OCI-LY1 (cell line): ENCODE measurements around the gene GRHL1.
"Not testable (repeated sequence)": the region's sequence is repeated elsewhere in the genome, so short reads cannot be mapped to it uniquely, and the experiment has no call there.

ENCODE experiments used
- H2AFZ ChIP-seq: fragments of 200-600 bp; sonication (generic), shearing (Covaris generic); 2 replicates; pipeline ENCODE4 v1.6.0; 2014; ENCODE audit warnings: antibody characterized with exemption, mild to moderate bottlenecking, low read length
- H3F3A ChIP-seq: fragments of 200-600 bp; sonication (generic), shearing (Covaris generic); 2 replicates; pipeline ENCODE4 v1.6.0; 2014; ENCODE audit warnings: mild to moderate bottlenecking, antibody characterized with exemption, low read length, moderate library complexity; ENCODE audit not compliant: insufficient read depth
- H3K27ac ChIP-seq: fragments of 200-600 bp; sonication (generic); 2 replicates; pipeline ENCODE4 v1.5.1; 2014; ENCODE audit warnings: low read length, mixed run types, mild to moderate bottlenecking, low read depth; ENCODE audit not compliant: poor library complexity, severe bottlenecking
- H3K27me3 ChIP-seq: fragments of 200-600 bp; sonication (generic); 2 replicates; pipeline ENCODE4 v1.6.0; 2014; ENCODE audit warnings: antibody characterized with exemption, mild to moderate bottlenecking, low read length, moderate library complexity; ENCODE audit not compliant: insufficient read depth
- H3K36me3 ChIP-seq: fragments of 200-600 bp; sonication (generic); 2 replicates; pipeline ENCODE4 v1.6.1; 2014; ENCODE audit warnings: mild to moderate bottlenecking, antibody characterized with exemption, low read length, moderate library complexity, mixed read lengths; ENCODE audit not compliant: insufficient read depth
- H3K4me1 ChIP-seq: fragments of 200-600 bp; sonication (generic); 2 replicates; pipeline ENCODE4 v1.5.1; 2014; ENCODE audit warnings: mild to moderate bottlenecking, low read length, moderate library complexity; ENCODE audit not compliant: insufficient read depth, severe bottlenecking
- H3K4me2 ChIP-seq: fragments of 200-600 bp; sonication (generic), shearing (Covaris generic); 2 replicates; pipeline ENCODE4 v1.6.1; 2014; ENCODE audit warnings: low read length
- H3K4me3 ChIP-seq: fragments of 200-600 bp; sonication (generic); 2 replicates; pipeline ENCODE4 v1.5.1; 2014; ENCODE audit warnings: low read length, low read depth, mild to moderate bottlenecking, mixed read lengths; ENCODE audit not compliant: poor library complexity, severe bottlenecking
- H3K79me2 ChIP-seq: fragments of 200-600 bp; shearing (Covaris generic); 2 replicates; pipeline ENCODE4 v1.6.1; 2016; ENCODE audit warnings: mixed run types, low read length, mixed read lengths; ENCODE audit not compliant: insufficient read depth
- H3K9ac ChIP-seq: fragments of 200-600 bp; sonication (generic), shearing (Covaris generic); 2 replicates; pipeline ENCODE4 v1.6.1; 2014; ENCODE audit warnings: mild to moderate bottlenecking, low read length, mixed read lengths
- H3K9me2 ChIP-seq: fragments of 200-600 bp; sonication (generic), shearing (Covaris generic); 2 replicates; pipeline ENCODE4 v1.6.1; 2014; ENCODE audit warnings: low read depth, mild to moderate bottlenecking, low read length, mixed read lengths
- H3K9me3 ChIP-seq: fragments of 200-600 bp; shearing (Covaris generic); 2 replicates; pipeline ENCODE4 v1.6.1; 2014; ENCODE audit warnings: low read length, mixed read lengths
- H4K20me1 ChIP-seq: fragments of 200-600 bp; sonication (generic), shearing (Covaris generic); 2 replicates; pipeline ENCODE4 v1.6.0; 2016; ENCODE audit warnings: mild to moderate bottlenecking, low read length; ENCODE audit not compliant: insufficient read depth
- EZH2 ChIP-seq: fragments of 200-600 bp; sonication (generic), shearing (Covaris generic); IDR thresholded peaks from 2 replicates; pipeline ENCODE4 v1.8.0; 2017; ENCODE audit warnings: borderline replicate concordance, mixed run types, mild to moderate bottlenecking, antibody characterized with exemption, low read length, moderate library complexity, mixed read lengths
- TF ChIP-seq, protein P1 (sequence below): fragments of 200-600 bp; sonication (generic), shearing (Covaris generic); IDR thresholded peaks from 2 replicates; pipeline ENCODE4 v1.5.1; 2017; ENCODE audit warnings: mild to moderate bottlenecking, antibody characterized with exemption, low read length, moderate library complexity, mixed read lengths

Gene GRHL1

DNA sequence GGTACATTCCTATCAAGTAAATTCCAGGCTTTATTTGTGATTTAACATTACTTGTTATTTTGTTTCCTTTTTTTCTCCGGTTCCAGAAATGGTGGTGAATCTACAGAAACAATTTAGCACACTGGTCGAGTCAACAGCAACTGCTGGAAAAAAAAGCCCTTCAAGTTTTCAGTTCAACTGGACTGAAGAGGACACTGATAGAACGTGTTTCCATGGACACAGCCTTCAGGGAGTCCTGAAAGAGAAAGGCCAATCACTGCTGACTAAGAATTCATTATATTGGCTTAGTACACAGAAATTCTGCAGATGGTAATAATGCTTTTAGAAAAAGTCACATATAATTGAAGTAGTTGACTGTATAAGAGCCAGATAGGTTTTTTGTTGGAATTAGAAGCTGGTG, 32.0 kb upstream of the GRHL1 start:
- TF ChIP-seq EZH2, result no peak
- TF ChIP-seq, protein P1, sequence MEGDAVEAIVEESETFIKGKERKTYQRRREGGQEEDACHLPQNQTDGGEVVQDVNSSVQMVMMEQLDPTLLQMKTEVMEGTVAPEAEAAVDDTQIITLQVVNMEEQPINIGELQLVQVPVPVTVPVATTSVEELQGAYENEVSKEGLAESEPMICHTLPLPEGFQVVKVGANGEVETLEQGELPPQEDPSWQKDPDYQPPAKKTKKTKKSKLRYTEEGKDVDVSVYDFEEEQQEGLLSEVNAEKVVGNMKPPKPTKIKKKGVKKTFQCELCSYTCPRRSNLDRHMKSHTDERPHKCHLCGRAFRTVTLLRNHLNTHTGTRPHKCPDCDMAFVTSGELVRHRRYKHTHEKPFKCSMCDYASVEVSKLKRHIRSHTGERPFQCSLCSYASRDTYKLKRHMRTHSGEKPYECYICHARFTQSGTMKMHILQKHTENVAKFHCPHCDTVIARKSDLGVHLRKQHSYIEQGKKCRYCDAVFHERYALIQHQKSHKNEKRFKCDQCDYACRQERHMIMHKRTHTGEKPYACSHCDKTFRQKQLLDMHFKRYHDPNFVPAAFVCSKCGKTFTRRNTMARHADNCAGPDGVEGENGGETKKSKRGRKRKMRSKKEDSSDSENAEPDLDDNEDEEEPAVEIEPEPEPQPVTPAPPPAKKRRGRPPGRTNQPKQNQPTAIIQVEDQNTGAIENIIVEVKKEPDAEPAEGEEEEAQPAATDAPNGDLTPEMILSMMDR, result no peak
- Histone ChIP-seq H3K79me2 (no peaks in the 10 kb centered on the region), H3K9ac (no peak overlapping the region), H4K20me1 (no peaks in the 10 kb centered on the region), H3F3A (no peaks in the 10 kb centered on the region), H3K27ac (no peak overlapping the region), H3K36me3 (peaks cover 42% of the 10 kb centered on the region; the same call in 1 of the 2 replicates), H3K4me2 (no peak overlapping the region), H3K9me3 (no peaks in the 10 kb centered on the region), H2AFZ (no peak overlapping the region), H3K4me3 (no peak overlapping the region), H3K9me2 (no peaks in the 10 kb centered on the region), H3K4me1 (no peaks in the 10 kb centered on the region), H3K27me3 (no peaks in the 10 kb centered on the region)

DNA sequence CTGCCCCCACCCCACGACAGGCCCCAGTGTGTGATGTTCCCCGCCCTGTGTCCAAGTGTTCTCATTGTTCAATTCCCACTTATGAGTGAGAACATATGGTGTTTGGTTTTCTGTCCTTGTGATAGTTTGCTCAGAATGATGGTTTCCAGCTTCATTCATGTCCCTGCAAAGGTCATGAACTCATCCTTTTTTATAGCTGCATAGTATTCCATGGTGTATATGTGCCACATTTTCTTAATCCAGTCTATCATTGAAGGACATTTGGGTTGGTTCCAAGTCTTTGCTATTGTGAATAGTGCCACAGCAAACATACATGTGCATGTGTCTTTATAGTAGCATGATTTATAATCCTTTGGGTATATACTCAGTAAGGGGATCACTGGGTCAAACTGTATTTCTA, 24.5 kb upstream of the GRHL1 start:
- not testable (repeated sequence) for H3K4me3 ChIP-seq, H3K27ac ChIP-seq, H3K4me2 ChIP-seq, H3K36me3 ChIP-seq, H3K9me2 ChIP-seq, H3K4me1 ChIP-seq, H3K27me3 ChIP-seq, H3K9me3 ChIP-seq, H3F3A ChIP-seq, H2AFZ ChIP-seq, H3K9ac ChIP-seq, H4K20me1 ChIP-seq, H3K79me2 ChIP-seq

GRCh38 chr2:9937258-9937657, 14.2 kb upstream of the GRHL1 start:
- Histone ChIP-seq H3K9me3 (no peaks in the 10 kb centered on the region), H4K20me1 (no peaks in the 10 kb centered on the region), H3F3A (no peaks in the 10 kb centered on the region), H3K9ac (no peak overlapping the region), H3K27ac (no peak overlapping the region), H3K27me3 (0 out of 2 replicates have a peak, but pooled peaks cover 3% of the 10 kb centered on the region), H3K4me1 (no peaks in the 10 kb centered on the region), H3K36me3 (peaks cover 22% of the 10 kb centered on the region), H3K79me2 (no peaks in the 10 kb centered on the region), H3K4me2 (no peak overlapping the region), H3K4me3 (no peak overlapping the region), H3K9me2 (no peaks in the 10 kb centered on the region), H2AFZ (no peak overlapping the region)
- TF ChIP-seq EZH2, result no peak
- TF ChIP-seq, protein P1, result no peak

GRCh38 chr2:9937968-9938367, 13.5 kb upstream of the GRHL1 start:
- H3K79me2 ChIP-seq, result no peaks in the 10 kb centered on the region
- H3K36me3 ChIP-seq, result peaks cover 19% of the 10 kb centered on the region
- H3K9ac ChIP-seq, result no peak overlapping the region
- H4K20me1 ChIP-seq, result no peaks in the 10 kb centered on the region
- no peak overlapping the region for H3K4me3 ChIP-seq
- no peaks in the 10 kb centered on the region for H3K4me1 ChIP-seq
- H3F3A ChIP-seq, result no peaks in the 10 kb centered on the region
- H3K9me2 ChIP-seq, result no peaks in the 10 kb centered on the region
- H3K27me3 ChIP-seq, result 0 out of 2 replicates have a peak, but pooled peaks cover 3% of the 10 kb centered on the region
- H3K27ac ChIP-seq, result no peak overlapping the region
- H3K9me3 ChIP-seq, result no peaks in the 10 kb centered on the region
- TF ChIP-seq EZH2, result no peak
- TF ChIP-seq, protein P1, result no peak
- no peak overlapping the region for H2AFZ ChIP-seq
- no peak overlapping the region for H3K4me2 ChIP-seq
